Iris pigment epithelial cell (primary cell): ENCODE measurements around the gene DLX2.
"Not testable (repeated sequence)": the region's sequence is repeated elsewhere in the genome, so short reads cannot be mapped to it uniquely, and the experiment has no call there.

Experiments used
- DNase-seq: peaks from one replicate; pipeline ENCODE4 v3.0.0-alpha.2; 2011; ENCODE audit warnings: low read depth

Gene DLX2

DNA sequence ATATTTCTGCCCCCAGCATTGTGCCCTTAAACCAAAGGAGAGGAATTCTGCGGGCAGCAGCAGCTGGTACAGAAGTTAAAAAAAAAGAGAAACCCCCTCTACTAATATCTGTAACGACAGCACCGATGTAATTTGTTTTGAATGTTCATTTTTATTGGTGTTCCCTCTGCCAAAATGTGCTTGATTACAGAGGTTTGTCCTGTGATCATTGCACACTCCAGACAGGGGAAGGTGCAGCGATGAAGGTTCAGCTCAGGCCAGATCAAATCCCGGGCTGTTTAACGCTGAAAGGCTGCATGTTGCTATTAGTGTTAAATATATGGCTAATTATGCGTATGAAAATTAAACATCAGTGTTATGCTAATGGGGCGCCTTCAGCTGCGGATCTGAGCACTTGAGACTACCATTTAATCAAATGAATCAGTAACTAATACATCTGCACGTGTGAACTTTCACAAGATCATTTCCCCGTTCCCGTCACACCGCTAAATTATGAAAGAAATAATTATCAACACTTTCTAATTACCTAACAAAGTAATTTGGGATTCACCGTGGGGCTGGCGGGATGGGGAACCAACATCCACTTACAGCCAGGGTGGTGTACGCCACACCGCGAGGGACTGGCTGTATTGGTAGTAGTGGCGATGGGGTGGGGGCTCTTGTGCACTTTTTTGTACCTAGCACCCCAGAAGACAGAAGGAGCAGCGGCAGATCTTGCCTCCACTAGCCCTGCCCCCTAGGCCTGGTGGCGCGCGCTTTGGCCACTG, 18.9 kb downstream of the DLX2 start:
- no peak for DNase-seq

DNA sequence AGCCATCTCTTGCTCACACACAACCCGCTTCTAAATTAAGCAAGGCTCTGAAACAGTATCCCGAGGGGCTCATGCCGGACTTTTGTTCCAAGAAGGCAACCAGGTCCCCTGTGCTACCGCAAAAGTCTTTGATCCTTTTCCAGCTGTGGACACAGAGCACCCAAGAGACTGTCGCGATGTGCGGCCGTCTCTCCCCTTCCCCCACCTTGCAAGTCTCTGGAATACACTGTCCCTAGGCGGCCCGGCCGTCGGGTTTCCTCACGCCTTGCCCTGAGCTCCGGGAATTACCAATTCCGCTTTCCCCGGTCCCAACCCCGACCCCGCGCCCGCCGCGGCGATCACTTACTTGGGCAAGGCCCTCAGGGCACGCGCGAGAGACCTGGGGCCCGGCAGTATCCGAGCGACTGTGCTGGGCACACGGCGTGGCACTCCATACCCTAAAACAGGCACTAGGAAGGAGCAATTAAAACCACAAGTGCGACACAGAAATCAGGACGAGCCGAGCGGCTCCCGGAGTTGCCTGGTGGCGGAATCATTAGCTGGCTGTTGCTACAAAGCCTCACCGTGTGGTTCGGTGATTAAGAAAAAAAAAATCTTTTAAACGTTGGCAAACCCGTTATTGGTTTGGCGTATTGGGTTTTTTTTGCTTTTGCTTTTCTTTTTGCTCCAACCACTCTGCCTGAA, 19.6 kb downstream of the DLX2 start:
- no peak for DNase-seq

DNA sequence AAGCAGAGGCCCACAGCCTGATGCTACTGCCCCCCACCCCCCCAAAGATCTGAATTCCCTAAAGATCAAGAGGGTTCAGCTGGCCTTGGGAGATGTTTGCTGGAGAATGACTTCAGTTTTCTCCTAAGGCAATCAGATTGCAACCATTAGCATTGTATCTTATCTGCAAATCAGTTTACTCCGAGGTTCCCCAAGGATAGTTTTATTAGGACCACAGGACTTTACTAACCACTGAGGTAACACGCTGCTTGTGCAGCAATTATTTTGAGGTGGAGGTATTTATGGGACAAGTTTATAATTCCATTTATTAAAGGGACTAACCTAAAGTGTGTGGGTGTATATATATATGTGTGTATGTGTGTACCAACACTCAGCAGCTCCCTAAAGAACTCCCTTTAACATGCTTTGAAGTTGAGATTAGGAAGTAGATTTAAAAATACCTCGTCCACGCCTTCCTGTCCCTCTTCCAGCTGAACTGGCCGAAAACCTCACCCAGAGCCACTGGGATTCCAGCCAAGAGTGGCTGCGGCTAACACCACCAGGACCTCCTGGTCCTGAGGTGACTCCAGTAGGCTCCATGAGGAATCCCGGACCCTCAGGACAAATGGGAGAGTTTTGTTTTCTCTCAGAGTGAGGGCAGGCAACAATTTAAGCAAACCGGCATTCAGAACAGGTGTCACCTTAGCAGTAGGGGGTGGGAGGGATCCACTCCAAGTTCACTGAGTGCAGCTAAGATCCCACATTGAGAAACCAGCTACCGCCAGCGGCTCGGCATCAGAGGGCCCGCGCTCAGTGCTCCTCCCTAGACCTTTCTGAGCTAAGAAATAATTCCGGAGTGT, 20.4 kb downstream of the DLX2 start:
- DNase-seq, result no peak

DNA sequence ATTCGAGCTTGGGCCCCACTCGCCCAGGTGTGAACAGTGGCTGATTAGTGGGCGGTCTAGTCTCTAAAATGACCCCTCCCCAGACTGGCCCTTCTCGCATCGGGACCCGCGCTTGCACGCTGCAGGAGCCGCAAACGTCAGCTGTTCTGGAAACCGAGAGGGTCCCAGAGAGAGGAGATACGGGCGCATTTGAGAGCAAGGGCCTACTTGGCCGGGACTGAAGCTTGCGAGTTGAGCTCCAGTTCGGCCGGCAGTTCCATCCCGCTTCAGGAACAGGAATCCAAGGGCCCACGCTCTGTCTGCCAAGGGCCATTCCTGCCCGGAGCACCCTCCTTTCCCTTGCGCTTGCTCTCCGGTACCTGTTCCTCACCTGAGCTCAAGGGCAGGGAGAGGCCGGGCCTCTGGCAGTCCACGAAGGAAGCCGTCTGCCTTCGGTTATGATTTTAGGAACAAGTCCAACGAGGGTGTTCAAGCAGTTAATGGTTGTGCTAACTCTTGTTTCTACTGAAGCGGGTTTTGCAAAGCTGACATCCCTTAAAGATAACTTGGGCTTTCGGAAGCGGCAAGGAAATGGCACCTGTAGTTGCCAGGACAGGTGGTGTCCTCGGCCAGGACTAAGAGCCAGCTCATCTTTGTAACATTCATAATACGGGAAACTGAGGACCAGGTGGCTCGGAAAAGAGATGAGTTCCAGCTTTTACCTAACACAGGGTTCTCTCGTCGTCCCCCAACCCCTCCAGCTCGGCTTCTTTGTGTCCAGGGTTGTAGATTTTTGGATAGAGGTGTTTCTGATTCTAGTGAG, 21.3 kb downstream of the DLX2 start:
- no peak for DNase-seq

DNA sequence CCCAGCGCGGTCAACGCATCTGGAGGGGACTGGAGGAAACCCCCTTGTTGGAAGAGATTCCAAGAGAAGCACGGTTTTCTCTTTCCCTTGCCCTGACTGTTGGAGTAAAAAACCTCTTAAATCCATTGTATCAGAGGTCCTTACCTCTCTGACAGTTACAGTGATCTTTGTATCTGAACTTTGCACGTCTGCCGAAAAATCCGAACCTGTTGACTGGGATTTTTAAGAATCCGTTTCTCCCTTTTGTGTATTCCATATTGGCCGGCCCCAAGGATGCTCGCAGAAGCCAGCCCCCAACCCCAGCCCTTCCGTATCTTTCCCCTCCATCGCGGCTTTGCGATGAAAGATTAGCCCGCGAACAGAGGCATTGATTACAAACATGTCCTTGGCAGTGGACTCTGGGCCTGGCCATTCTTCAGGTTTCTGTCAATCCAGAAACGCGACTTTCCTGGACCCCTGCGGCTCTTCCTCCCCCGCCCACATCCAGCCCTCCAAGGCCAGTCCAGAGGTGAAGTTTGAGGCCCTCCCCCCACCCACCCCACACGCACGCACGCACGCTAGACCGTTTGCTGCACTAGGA, 22.0 kb downstream of the DLX2 start:
- no peak for DNase-seq

DNA sequence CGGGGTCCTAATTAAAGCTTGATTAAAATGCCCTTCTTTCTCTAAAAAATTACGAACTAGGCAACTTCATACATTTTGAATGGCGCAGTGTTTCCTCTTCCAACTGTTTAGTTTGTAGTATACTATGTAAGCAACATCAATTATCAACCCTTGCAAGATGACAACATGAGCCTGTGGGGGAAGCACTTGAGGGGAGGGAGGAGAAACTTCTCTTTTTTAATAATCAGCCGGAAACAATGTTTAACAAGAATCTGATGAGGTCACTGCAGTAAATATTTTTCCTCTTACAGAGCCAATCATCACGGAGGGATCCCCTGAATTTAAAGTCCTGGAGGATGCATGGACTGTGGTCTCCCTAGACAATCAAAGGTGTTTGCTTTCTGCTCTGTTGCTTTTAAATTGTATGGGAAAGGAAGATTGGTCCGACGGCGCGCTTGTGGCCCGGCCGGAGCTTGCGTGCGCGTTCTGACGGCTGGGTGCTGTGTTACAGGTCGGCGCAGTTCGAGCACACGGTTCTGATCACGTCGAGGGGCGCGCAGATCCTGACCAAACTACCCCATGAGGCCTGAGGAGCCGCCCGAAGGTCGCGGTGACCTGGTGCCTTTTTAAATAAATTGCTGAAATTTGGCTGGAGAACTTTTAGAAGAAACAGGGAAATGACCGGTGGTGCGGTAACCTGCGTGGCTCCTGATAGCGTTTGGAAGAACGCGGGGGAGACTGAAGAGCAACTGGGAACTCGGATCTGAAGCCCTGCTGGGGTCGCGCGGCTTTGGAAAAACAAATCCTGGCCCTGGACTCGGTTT, 22.7 kb downstream of the DLX2 start:
- DNase-seq, result no peak

DNA sequence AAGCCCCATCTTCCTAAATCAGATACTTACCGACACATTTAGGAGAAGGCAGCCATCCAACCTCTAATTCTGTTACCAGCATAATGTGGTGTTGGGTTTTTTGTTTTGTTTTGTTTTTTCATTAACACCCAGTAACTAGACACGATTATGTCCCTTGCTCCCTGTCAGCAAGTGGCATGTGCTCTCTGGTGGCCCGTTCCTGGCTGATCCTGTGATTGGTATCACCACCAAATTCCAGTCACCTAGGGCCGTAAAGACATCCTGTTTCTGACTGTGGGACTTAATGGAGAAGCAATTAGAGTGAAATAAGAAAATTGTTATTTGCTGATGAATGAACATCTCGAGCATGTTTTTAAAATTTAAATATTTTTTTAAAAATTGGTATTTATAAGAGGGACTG, 23.3 kb downstream of the DLX2 start:
- no peak for DNase-seq

DNA sequence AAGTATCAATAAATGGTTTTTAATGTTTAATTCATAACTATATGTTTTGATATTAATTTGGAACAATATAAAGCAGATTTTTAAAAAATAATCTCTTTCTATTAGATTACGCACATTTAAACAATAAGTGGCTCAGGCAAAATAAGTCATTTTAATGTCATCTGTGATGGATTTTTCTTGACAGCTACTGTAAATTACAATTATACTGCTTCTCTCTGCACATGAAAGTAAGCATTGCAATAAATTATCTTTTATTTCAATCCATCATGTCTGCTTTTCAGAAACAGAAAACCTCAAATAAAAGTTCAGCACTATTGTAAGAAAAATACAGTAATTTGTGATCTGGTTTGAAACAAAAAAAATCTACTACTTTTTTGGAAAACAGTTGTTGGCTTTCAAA, 28.4 kb downstream of the DLX2 start:
- no peak for DNase-seq

DNA sequence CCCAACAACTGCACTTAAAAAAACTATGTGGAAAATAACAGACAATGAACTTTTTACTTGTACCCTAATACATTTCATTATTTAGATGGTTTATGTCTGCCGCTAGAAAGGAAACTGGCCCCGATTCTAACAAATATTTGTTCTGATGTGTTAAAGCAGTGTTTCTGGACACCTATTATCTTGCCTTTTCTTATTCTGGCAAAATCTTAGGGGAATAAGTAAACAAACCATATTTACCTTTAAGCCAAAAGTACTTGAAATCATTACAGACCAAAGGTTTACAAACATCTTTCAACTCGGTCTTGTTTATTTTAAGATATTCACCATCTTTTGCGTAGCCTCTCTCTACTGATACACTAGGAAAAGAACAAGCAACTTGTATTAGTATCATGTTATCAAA, 29.2 kb downstream of the DLX2 start:
- no peak for DNase-seq

DNA sequence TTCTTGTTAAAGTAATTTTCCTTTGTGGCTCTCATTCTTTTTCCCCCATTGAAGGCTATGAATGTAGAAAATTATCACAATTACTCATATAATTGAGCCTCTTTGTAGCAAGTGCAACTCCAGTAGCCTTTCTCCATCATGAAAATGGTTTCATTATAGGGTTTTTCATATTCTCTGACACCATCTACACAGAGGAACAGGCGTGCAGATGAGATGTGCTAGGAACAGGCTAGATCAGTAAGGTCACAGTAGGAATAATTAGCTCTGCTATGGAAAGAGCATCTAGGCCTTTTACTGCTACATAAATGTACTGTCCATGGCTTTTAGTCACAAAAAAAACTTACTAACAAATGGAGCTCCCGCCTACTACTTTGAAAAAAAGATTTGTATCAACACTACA, 30.0 kb downstream of the DLX2 start:
- DNase-seq, result no peak

DNA sequence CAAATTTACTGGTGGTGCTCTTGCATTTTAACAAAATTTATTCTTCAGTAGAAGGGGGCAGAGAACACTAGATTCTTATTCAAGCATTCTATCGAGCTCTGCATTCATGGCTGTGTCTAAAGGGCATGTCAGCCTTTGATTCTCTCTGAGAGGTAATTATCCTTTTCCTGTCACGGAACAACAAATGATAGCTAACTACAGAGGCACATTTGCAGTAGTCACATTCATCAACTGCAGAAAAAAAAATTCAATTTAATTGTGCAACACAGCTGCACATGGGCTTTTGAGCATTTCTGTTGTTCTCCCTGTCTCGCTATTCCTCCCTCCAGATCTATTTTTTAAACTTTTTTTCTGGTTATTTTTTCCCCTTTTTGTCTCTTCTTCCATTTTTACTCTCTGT, 30.4 kb downstream of the DLX2 start:
- no peak for DNase-seq

DNA sequence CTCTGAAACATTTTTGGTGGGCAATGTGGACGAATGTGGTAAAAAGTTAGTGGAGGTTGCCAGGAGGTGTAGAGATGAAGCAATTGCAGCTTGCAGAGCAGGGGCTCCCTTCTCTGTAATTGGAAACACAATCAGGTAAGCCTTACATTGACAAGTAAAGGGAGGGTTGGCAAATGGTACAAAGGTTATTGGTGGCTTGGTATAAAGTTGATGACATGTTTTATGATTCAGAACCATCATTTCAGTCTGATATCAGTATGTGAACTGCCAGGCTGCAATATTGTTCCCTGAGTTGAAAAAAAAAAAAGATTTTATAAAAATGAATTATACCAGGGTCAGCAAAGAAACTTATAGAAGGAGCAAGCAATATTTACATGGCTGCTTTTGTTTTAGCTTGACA, 31.8 kb downstream of the DLX2 start:
- DNase-seq, result no peak

DNA sequence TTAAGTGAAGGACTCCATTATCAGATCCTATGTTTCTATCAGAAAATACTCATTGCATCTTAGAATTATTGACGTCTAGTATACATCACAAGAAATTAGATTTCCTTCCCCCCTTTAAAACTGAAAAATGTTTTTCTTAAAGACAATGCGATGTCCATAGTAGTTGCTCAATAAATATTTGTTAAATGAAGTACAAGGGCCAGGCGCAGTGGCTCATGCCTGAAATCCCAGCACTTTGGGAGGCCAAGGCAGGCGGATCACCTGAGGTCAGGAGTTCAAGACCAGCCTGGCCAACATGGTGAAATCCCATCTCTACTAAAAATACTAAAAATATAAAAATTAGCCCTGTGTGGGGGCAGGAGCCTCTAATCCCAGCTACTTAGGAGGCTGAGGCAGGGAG, 34.8 kb downstream of the DLX2 start:
- DNase-seq, result not testable (repeated sequence)

DNA sequence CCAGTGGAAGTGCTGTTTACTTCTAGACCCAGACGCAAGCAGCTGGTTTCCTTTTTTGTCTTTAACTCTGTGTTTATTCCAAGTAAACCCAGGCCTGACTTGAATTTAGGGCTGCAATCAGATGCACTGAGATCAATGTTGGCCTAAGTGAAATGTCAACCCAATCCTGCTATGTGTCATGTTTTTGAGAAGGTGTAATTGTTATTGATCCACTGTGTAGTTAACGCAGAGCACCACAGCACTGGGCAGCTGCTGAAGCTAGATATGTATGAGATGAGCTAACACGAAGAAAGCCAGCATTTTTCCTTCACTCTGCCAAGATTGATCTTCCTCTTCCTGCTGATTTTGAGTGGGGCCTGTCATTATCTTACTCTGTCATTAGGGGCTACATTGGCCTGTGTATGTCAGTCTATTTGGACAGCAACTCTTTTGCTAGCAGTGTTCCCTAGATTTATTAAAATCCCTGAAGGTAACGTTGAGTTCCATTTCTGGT, 36.3 kb downstream of the DLX2 start:
- no peak for DNase-seq

DNA sequence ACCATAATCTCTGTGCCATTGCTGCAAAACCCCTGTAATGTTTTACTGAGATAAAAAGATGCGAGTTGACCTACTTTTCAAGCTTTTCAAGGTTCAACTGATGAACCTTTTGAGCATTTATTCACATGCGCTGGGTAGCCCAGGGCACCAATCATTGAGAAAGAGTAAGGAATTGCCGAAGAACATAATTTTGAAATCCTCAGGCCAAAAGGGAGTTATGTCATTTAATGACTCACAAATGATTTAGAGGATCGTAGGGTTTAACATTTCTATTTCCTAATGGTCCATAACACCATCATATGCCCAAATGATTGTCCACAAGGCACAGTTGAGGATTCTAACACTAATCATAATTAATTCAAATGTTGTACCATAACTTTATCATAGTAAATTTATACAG, 37.6 kb downstream of the DLX2 start:
- peak; percentile 39 for DNase-seq

DNA sequence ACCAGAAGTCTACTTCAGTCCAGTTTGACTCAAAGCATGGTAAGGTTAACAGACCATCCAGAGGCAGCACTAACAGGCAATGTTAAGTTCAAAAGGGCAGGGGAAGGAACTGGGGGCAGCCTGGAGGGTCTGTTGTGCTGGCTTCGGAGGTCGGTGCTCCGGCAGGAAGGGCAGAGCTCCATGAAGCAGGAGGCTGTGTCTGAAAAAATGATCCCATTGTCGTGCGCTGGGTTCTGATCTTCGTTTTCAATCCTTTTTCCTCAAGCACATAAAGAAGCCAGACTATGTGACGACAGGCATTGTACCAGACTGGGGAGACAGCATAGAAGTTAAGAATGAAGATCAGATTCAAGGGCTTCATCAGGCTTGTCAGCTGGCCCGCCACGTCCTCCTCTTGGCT, 39.3 kb downstream of the DLX2 start:
- DNase-seq, result no peak

DNA sequence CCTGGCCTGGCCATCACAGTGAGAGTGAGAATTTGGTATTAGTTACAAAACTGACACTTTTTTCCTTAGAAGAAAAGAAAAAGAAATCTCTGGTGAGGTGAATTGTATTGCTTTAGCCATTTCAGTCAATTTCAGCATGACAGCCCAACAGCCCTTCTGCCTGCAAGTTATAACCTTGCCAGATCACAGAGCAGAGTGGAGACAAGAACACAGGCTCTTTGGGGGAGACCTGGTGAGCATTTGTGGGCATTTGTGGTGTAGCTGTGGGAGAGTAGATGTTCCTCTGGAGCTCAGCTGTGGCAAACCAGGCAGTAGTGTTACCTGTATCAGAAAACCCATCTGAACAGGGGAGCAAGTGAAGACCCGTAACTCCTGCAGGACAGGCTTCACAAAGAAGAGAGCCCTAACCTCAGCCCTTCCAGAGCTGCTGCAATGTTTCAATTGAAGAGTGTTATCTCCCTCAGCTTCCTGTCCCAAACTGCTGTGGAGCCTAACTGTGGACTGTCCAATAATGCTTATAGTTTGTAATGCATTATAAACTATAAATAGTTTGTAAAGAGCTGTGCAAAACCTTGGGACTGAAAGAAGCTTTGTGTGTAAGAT, 40.2 kb downstream of the DLX2 start:
- no peak for DNase-seq

DNA sequence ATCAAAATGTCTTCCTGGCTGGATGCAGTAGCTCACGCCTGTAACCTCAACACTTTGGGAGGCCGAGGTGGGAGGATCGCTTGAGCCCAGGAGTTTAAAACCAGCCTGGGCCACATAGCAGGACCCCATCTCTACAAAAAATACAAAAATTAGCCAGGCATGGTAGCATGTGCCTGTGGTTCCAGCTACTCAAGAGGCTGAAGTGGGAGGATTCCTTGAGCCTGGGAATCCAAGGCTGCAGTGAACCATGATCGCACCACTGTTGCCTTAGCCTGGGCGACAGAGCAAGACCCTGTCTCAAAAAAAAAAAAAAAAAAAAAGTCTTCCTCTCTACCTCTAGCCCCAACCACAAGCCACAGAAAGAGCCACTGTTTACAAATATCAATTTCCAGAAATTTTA, 42.6 kb downstream of the DLX2 start:
- not testable (repeated sequence) for DNase-seq

DNA sequence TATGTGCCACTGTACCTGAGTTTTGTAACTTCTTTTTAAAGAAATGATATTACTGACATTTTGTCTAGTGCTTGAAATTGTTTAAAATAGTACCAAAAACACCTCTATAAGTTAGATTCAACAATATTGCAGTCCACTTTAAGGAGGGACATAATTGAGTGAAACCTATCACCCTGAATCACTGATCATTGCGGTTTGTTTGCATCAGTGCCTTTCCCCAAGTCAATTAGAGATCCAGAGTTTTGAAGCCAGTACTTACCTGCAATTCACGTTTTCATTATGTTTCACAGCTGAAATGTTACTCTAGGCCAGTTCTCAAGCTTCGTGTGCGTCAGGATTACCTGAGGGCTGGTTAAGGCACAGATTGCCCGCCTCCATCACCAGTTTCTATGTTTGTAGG, 44.0 kb downstream of the DLX2 start:
- no peak for DNase-seq

DNA sequence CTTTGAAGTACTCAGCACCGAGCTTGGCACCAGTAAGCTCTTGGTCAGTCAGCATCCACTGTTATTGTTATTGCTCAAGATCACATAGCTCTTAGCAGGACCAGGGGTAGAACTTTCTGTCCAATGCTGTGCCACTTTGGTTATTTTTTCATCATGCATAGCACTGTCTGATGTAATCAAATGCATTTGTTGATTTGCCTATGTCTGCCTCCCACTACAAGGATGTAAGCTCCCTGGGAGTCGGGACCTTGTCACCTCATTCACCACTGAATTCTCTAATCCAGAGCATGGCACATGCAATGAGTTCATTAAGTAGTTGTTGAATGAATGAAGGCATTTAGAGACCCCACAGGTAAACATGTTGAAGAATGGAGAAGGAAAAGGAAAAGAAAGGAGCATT, 46.4 kb downstream of the DLX2 start:
- peak; percentile 7 for DNase-seq
